ENCODE measurements around the gene CLASP2. TPM values are rescaled to one million over a fixed set of nuclear protein-coding genes. Genes with fewer than 3 reads are reported as not detected.

The CLASP2 gene
- total and polyA plus RNA-seq, 7 experiments from 2014 or later: 7.4 to 83.8 (median 70.5) TPM

- H3K4me3 Mint-ChIP-seq: no peak overlapping the region
- intact Hi-C loops (cut with micrococcal nuclease): no loop called here
- H3K4me1 ChIP-seq (ENCODE audit: control insufficient read depth in 2 of 2, insufficient read depth in 2 of 2, low read length in 2 of 2): peaks cover 0 to 4% of the 10 kb centered on the region in 2 donors
- no peaks in the 10 kb centered on the region for H3K9me3 Mint-ChIP-seq
- peaks cover 0 to 9% (median 7%) of the 10 kb centered on the region in 7 donors for H3K4me1 Mint-ChIP-seq
- no peak overlapping the region for H3K4me3 ChIP-seq (ENCODE audit: low read length)
- peaks cover 0 to 14% (median 0%) of the 10 kb centered on the region in 5 donors for H3K27me3 Mint-ChIP-seq
- POLR2A ChIA-PET: interaction anchor here (0.8 kb wide), 1 partner anchor 350 kb away, joined by 3 read pairs; no protein-coding TSS in a partner anchor
- H3K9me3 ChIP-seq (ENCODE audit: control insufficient read depth in 2 of 3, low read length in 3 of 3): no peaks in the 10 kb centered on the region
- H3K36me3 ChIP-seq (ENCODE audit: control insufficient read depth in 2 of 3, insufficient read depth in 3 of 3, low read length in 3 of 3): peaks cover 0 to 6% (median 0%) of the 10 kb centered on the region in 3 experiments
- no peaks in the 10 kb centered on the region for H3K27me3 ChIP-seq (ENCODE audit: control insufficient read depth in 2 of 2, insufficient read depth in 2 of 2, low read length in 2 of 2)
- peak overlapping the region in 1 of 9 donors; percentile 12 for H3K27ac Mint-ChIP-seq
- no peaks in the 10 kb centered on the region for H3K36me3 Mint-ChIP-seq
- CTCF ChIA-PET: no interaction called here
- no peak for ATAC-seq
- H3K27ac ChIP-seq (ENCODE audit: low read depth, low read length): no peak overlapping the region
- DNase-seq: no peak
These were observed 4.7 kb upstream of the CLASP2 start for GRCh38 chr3:33722626-33723370.

GRCh38 chr3:33722191-33722590, 4.1 kb upstream of the CLASP2 start:
- no peaks in the 10 kb centered on the region for H3K9me3 Mint-ChIP-seq
- ChIA-PET CTCF (no interaction called here), POLR2A (no interaction called here)
- no peak overlapping the region for H3K4me3 ChIP-seq (ENCODE audit: low read length)
- no peak overlapping the region for H3K27ac Mint-ChIP-seq
- H3K27me3 Mint-ChIP-seq: peaks cover 0 to 14% (median 0%) of the 10 kb centered on the region in 5 donors
- no peak overlapping the region for H3K27ac ChIP-seq (ENCODE audit: low read depth, low read length)
- intact Hi-C loops (cut with micrococcal nuclease): no loop called here
- peaks cover 0 to 4% of the 10 kb centered on the region in 2 donors for H3K4me1 ChIP-seq (ENCODE audit: control insufficient read depth in 2 of 2, insufficient read depth in 2 of 2, low read length in 2 of 2)
- H3K9me3 ChIP-seq (ENCODE audit: control insufficient read depth in 2 of 3, low read length in 3 of 3): no peaks in the 10 kb centered on the region
- no peak for ATAC-seq
- no peaks in the 10 kb centered on the region for H3K27me3 ChIP-seq (ENCODE audit: control insufficient read depth in 2 of 2, insufficient read depth in 2 of 2, low read length in 2 of 2)
- H3K4me1 Mint-ChIP-seq: peaks cover 0 to 9% (median 7%) of the 10 kb centered on the region in 7 donors
- H3K4me3 Mint-ChIP-seq: no peak overlapping the region
- no peak for DNase-seq
- H3K36me3 ChIP-seq (ENCODE audit: control insufficient read depth in 2 of 3, insufficient read depth in 3 of 3, low read length in 3 of 3): peaks cover 0 to 10% (median 0%) of the 10 kb centered on the region in 3 experiments
- H3K36me3 Mint-ChIP-seq: no peaks in the 10 kb centered on the region

GRCh38 chr3:33718595-33718907, 497 bp upstream of the CLASP2 start:
- Histone ChIP-seq H3K4me1 (ENCODE audit: control insufficient read depth in 2 of 2, insufficient read depth in 2 of 2, low read length in 2 of 2) (peaks cover 11 to 17% of the 10 kb centered on the region in 2 donors), H3K9me3 (ENCODE audit: control insufficient read depth in 2 of 3, low read length in 3 of 3) (no peaks in the 10 kb centered on the region), H3K36me3 (ENCODE audit: control insufficient read depth in 2 of 3, insufficient read depth in 3 of 3, low read length in 3 of 3) (peaks cover 0 to 10% (median 0%) of the 10 kb centered on the region in 3 experiments), H3K4me3 (ENCODE audit: low read length) (peak overlapping the region; percentile 81), H3K27ac (ENCODE audit: low read depth, low read length) (peak overlapping the region; percentile 91), H3K27me3 (ENCODE audit: control insufficient read depth in 2 of 2, insufficient read depth in 2 of 2, low read length in 2 of 2) (no peaks in the 10 kb centered on the region)
- Mint-ChIP-seq H3K4me3 (peak overlapping the region in 5 of 10 donors; percentile 89 to 99 (median 97)), H3K27me3 (peaks cover 0 to 14% (median 0%) of the 10 kb centered on the region in 5 donors), H3K27ac (peak overlapping the region in 7 of 9 donors; percentile 90 to 100 (median 97)), H3K9me3 (no peaks in the 10 kb centered on the region), H3K36me3 (no peaks in the 10 kb centered on the region), H3K4me1 (peaks cover 0 to 16% (median 9%) of the 10 kb centered on the region in 7 donors)
- intact Hi-C loops (cut with micrococcal nuclease): loop anchor here (1.0 to 5.0 kb wide), 8 partner anchors 60 to 771 kb away; partner anchors contain the start of genes CRTAP (in 2 of the 2), PDCD6IP (in 2 of the 2) and UBP1 (in 2 of the 2)
- ChIA-PET CTCF (no interaction called here), POLR2A (interaction anchor here (0.6 to 1.2 kb wide), 2 partner anchors 60 to 676 kb away, joined by 3 to 5 read pairs; no protein-coding TSS in a partner anchor)
- ATAC-seq (no peak), DNase-seq (no peak)

GRCh38 chr3:33717616-33717865, 513 bp downstream of the CLASP2 start:
- Mint-ChIP-seq H3K27me3 (peaks cover 0 to 6% (median 0%) of the 10 kb centered on the region in 5 donors), H3K36me3 (no peaks in the 10 kb centered on the region), H3K4me3 (peak overlapping the region in 5 of 10 donors; percentile 89 to 99 (median 97)), H3K27ac (peak overlapping the region in 7 of 9 donors; percentile 66 to 99 (median 90)), H3K9me3 (no peaks in the 10 kb centered on the region), H3K4me1 (peaks cover 0 to 17% (median 11%) of the 10 kb centered on the region in 7 donors)
- intact Hi-C loops (cut with micrococcal nuclease): loop anchor here (1.0 to 5.0 kb wide), 10 partner anchors 69 to 1032 kb away; partner anchors contain the start of genes CRTAP (in 2 of the 2) and CNOT10 (in 1 of the 2)
- no peaks in the 10 kb centered on the region for H3K27me3 ChIP-seq (ENCODE audit: control insufficient read depth in 2 of 2, insufficient read depth in 2 of 2, low read length in 2 of 2)
- H3K36me3 ChIP-seq (ENCODE audit: control insufficient read depth in 2 of 3, insufficient read depth in 3 of 3, low read length in 3 of 3): peaks cover 0 to 10% (median 0%) of the 10 kb centered on the region in 3 experiments
- ChIA-PET POLR2A (interaction anchor here (2.5 to 2.9 kb wide), 2 partner anchors 81 to 277 kb away, joined by 10 to 15 read pairs; partner anchors contain the start of genes PDCD6IP and UBP1), CTCF (no interaction called here)
- H3K9me3 ChIP-seq (ENCODE audit: control insufficient read depth in 2 of 3, low read length in 3 of 3): no peaks in the 10 kb centered on the region
- peak overlapping the region; percentile 81 for H3K4me3 ChIP-seq (ENCODE audit: low read length)
- DNase-seq (peak in 1 of 9 donors; percentile 65), ATAC-seq (peak; percentile 62)
- peaks cover 11 to 17% of the 10 kb centered on the region in 2 donors for H3K4me1 ChIP-seq (ENCODE audit: control insufficient read depth in 2 of 2, insufficient read depth in 2 of 2, low read length in 2 of 2)
- peak overlapping the region; percentile 91 for H3K27ac ChIP-seq (ENCODE audit: low read depth, low read length)

- Mint-ChIP-seq H3K9me3 (no peaks in the 10 kb centered on the region), H3K27me3 (no peaks in the 10 kb centered on the region), H3K36me3 (peaks cover 0 to 9% (median 0%) of the 10 kb centered on the region in 5 donors), H3K4me1 (peaks cover 4 to 23% (median 20%) of the 10 kb centered on the region in 7 donors), H3K4me3 (peak overlapping the region in 1 of 10 donors; percentile 98), H3K27ac (peak overlapping the region in 1 of 9 donors; percentile 80)
- no peak for ATAC-seq
- ChIA-PET CTCF (interaction anchor here (0.6 to 1.4 kb wide), 4 partner anchors 14 to 340 kb away, joined by 3 to 5 read pairs (median 3); no protein-coding TSS in a partner anchor), POLR2A (interaction anchor here (2.5 to 2.9 kb wide), 2 partner anchors 82 to 275 kb away, joined by 10 to 15 read pairs; partner anchors contain the start of genes PDCD6IP and UBP1)
- H3K9me3 ChIP-seq (ENCODE audit: control insufficient read depth in 2 of 3, low read length in 3 of 3): no peaks in the 10 kb centered on the region
- peaks cover 11 to 17% of the 10 kb centered on the region in 2 donors for H3K4me1 ChIP-seq (ENCODE audit: control insufficient read depth in 2 of 2, insufficient read depth in 2 of 2, low read length in 2 of 2)
- intact Hi-C loops (cut with micrococcal nuclease): loop anchor here (1.0 to 5.0 kb wide), 8 partner anchors 71 to 769 kb away; partner anchors contain the start of gene CRTAP (in 2 of the 2)
- H3K4me3 ChIP-seq (ENCODE audit: low read length): no peak overlapping the region
- no peak overlapping the region for H3K27ac ChIP-seq (ENCODE audit: low read depth, low read length)
- peaks cover 0 to 10% (median 0%) of the 10 kb centered on the region in 3 experiments for H3K36me3 ChIP-seq (ENCODE audit: control insufficient read depth in 2 of 3, insufficient read depth in 3 of 3, low read length in 3 of 3)
- DNase-seq: no peak
- no peaks in the 10 kb centered on the region for H3K27me3 ChIP-seq (ENCODE audit: control insufficient read depth in 2 of 2, insufficient read depth in 2 of 2, low read length in 2 of 2)
These were observed 1.8 kb downstream of the CLASP2 start for GRCh38 chr3:33716227-33716626.

- Histone ChIP-seq H3K36me3 (ENCODE audit: control insufficient read depth in 2 of 3, insufficient read depth in 3 of 3, low read length in 3 of 3) (no peaks in the 10 kb centered on the region), H3K27ac (ENCODE audit: low read depth, low read length) (no peak overlapping the region), H3K9me3 (ENCODE audit: control insufficient read depth in 2 of 3, low read length in 3 of 3) (no peaks in the 10 kb centered on the region), H3K4me1 (ENCODE audit: control insufficient read depth in 2 of 2, insufficient read depth in 2 of 2, low read length in 2 of 2) (peaks cover 3 to 4% of the 10 kb centered on the region in 2 donors), H3K4me3 (ENCODE audit: low read length) (no peak overlapping the region), H3K27me3 (ENCODE audit: control insufficient read depth in 2 of 2, insufficient read depth in 2 of 2, low read length in 2 of 2) (no peaks in the 10 kb centered on the region)
- Mint-ChIP-seq H3K4me1 (peaks cover 3 to 46% (median 37%) of the 10 kb centered on the region in 7 donors), H3K4me3 (no peak overlapping the region), H3K9me3 (peaks cover 0 to 4% (median 0%) of the 10 kb centered on the region in 11 donors), H3K36me3 (peaks cover 10 to 24% (median 17%) of the 10 kb centered on the region in 5 donors), H3K27ac (no peak overlapping the region), H3K27me3 (no peaks in the 10 kb centered on the region)
- intact Hi-C loops (cut with micrococcal nuclease): no loop called here
- DNase-seq (no peak), ATAC-seq (no peak)
- ChIA-PET POLR2A (no interaction called here), CTCF (no interaction called here)
These were observed 7.0 kb downstream of the CLASP2 start for GRCh38 chr3:33711100-33711499.
